GM19239 (cell line): ENCODE data around the gene WSB1.
A peak's percentile ranks its signal among the peaks of the same experiment; 100 is the strongest.
"Not testable (repeated sequence)": the region's sequence is repeated elsewhere in the genome, so short reads cannot be mapped to it uniquely, and the experiment has no call there.

Experiments used
- DNase-seq: peaks from one replicate; pipeline ENCODE4 v3.0.0; 2011; ENCODE audit warnings: low spot score; ENCODE audit not compliant: insufficient read length
- FAIRE-seq: peaks from 2 replicates; lab custom pipeline; 2011; peaks lifted over from hg19 to GRCh38; lab: Jason Lieb, UNC

WSB1 gene

DNA sequence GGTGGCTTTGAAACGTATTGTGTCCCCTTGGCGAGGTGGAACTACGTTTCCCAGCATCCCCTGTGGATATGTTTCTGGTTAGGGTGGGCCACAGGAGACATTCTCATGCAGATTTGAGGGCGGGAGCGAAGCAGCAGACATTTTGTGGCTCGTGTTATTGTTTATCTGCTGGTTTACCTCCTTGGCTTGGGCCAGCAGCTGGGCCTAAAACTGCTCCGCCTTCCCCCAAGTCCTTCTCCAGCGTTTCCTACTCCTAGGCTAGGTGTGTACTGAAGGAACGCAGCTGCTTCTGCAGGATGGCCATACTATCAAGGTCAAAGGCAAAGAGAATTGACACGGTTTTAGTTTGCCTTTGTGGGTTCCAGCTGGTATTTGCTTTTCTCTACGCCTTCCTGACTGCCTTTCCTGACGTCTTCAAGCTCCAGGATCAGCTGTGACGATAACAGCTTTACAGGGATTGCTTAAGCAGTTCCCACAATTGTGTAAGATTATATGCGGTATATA lies 17.2 kb upstream of the WSB1 start:
- DNase-seq (no peak), FAIRE-seq (no peak)

DNA sequence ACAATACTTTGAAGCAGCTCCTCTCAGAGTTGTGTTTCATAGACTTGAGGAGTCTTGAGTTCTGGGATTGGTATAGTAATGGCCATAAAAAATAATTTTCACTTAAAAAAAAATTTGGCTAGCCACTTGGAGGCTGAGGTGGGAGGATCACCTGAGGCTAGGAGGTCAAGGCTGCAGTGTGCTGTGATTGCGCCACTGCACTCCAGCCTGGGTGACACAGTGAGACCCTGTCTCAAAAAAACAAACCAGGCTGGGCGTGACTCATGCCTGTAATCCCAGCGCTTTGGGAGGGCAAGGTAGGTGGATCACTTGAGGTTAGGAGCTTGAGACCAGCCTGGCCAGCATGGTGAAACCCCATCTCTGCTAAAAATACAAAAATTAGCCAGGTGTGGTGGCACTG lies 14.8 kb upstream of the WSB1 start:
- not testable (repeated sequence) for DNase-seq, FAIRE-seq

DNA sequence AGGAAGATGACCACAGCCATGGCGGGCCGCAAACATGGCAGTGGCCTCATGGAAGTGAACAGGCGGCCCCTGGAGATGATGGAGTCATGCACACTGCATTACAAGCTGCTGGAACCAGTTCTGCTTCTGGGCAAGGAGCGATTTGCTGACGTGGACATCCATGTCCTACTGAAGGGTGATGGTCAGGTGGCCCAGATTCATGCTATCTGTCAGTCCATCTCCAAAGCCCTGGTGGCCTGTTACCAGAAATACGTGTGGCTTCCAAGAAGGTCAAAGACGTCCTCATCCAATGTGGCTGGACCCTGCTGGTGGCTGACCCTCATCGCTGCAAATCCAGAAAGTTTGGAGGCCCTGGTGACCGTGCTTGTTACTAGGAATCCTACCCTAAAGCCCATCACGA lies 13.4 kb upstream of the WSB1 start:
- FAIRE-seq (no peak), DNase-seq (no peak)

DNA sequence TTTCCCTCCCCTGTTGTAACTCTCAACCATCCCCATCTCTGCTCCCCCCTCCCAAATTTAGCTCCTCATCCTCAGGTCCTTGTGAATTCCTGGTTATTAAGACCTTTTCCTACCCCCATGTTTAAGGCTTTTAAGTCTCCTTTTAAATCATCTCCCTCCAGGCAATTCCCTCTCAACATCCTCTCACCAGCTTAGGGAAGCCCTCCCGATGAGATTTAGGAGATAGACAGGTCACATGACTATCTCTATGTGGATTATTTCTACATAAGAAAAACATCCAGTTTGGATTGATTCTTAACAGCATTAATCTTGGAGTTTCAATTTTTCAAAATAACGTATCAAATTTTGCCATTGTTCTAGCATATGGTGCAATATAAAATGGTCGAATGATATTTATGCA lies 12.5 kb upstream of the WSB1 start:
- DNase-seq (no peak), FAIRE-seq (no peak)

DNA sequence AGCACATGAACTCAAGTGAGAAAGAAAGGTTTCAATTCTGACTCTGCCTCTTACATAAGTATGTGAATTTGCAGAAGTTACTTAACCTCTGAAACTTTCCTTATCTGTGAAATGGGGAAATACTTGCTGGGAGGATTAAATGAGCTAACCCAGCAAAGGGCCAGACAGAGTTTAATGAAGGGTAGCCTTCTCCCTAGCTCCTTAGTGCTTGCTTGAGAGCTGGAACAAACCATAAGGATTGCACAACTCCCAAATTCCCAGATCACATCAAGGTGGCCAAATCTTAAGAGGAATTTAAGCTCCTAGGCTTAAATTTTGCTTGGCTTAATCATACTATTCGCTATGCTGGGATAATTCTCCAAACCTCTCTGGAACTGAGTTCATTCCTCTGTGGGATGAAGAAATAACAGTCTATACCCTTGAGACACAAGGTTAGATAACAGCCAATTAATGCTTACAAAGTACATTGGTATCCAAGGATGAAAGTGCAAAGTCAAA lies 11.8 kb upstream of the WSB1 start:
- FAIRE-seq: peak; percentile 74
- DNase-seq: peak; percentile 9

DNA sequence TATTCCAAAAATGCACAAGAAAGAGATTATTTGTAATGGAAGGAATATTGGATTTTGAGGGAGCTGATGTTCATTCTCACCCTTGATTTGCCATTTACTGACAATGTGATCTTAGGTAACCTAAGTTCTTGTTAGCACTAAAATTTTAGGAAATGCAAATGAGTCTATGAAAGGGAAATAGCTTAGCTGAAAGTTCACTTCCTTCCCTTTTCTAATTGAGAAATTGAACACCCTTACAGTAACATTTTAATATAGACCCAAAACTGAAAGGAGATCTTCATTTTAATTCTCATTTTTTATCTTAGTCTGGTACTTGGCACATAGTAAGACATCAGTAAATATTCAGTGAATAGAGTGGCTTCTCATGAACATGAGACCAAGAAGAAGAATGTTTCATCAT lies 10.9 kb upstream of the WSB1 start:
- FAIRE-seq: no peak
- DNase-seq: no peak

DNA sequence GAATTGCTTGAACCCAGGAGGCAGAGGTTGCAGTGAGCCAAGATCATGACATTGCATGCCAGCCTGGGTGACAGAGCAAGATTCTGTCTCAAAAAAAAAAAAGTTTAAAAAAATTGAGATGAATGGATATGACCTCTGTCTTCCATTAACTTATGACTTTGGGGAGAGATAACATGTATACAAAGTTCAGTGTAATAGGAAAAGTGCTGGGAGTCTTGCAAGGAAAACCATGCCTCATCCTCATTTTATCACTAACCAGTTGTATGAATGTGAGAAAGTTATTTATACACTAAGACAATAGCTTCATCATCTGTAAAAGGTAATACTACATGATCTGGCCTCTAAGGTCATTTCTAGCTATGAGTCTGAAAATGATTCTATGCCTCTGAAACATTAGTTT lies 10.2 kb upstream of the WSB1 start:
- DNase-seq: no peak
- no peak for FAIRE-seq

DNA sequence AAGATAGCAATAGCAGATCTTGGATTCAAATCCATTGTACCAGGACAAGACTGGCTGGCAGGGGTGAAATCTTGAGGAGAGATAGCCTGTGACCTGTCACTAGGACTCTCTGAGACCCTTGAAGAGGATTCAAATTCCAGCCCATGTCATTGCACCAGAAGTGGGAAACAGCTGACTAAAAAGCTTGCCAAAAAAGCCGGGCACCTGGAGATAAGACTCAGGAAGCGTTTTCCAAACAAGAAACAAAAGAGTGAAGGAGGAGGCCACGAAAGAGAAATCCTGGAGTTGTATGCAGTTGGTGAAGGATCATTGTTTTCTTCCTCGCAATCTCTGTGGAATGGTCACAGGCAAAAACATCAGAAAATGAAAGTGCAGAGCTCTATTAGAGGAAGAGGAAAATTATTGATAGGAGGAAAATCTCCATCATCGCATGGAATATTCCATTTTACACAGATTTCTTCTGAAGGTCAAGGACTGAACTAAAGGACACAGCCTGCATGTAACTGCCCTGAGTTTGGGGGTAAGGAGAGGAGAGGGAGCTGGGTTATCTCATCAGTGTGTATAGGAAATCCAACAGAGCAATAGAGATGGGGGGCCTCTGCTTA lies 9.0 kb upstream of the WSB1 start:
- FAIRE-seq: no peak
- no peak for DNase-seq

DNA sequence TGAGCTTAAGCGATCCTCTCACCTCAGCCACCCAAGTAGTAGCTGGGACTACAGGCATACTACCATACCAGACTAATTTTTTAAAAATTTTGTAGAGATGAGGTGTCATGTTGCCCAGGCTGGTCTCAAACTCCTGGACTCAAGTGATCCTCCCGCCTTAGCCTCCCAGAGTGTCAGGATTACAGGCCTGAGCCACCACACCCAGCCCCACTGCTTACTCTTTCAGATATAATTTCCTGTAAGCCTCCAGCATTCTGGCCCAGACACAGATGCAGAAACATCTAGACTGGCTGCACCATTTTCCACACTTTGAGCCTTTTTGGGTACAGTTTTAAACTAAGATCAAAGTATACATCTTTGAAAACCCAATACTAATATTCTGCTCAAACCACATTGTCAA lies 8.4 kb upstream of the WSB1 start:
- DNase-seq: no peak
- no peak for FAIRE-seq

DNA sequence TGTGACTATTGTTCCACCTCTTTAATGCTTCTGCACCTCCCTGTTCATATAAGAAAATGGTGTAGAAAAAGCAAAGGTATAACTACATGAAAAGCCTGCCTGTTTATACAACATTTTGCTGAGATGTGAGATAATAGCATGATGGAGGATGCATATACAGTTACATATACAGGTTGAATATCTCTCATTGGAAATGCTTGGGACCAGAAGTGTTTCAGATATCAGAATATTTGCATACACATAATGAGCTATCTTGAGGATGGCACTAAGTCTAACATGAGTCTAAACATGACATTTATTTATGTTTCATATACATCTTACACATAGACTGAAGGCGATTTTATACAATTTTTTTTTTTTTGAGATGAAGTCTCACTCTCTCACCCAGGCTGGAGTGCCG lies 5.7 kb upstream of the WSB1 start:
- DNase-seq (no peak), FAIRE-seq (no peak)

DNA sequence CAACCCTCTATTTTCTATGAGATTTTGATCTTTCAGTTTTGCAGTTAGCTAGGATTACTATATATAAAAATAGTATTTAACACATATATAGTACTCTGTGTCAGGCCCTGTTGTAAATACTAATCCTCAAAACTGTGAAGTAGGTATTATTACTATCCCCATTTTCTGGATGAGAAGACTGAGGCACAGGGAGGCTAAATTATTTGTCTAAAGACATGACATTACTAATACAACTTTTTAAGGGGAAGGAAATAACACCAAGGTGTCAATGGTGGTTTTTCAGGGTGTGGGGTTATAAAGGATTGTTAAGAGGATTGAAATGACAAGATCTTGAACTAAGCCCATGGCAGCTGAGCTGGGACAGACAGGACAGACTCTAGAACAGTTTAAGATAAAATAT lies 4.1 kb upstream of the WSB1 start:
- FAIRE-seq (no peak), DNase-seq (no peak)

DNA sequence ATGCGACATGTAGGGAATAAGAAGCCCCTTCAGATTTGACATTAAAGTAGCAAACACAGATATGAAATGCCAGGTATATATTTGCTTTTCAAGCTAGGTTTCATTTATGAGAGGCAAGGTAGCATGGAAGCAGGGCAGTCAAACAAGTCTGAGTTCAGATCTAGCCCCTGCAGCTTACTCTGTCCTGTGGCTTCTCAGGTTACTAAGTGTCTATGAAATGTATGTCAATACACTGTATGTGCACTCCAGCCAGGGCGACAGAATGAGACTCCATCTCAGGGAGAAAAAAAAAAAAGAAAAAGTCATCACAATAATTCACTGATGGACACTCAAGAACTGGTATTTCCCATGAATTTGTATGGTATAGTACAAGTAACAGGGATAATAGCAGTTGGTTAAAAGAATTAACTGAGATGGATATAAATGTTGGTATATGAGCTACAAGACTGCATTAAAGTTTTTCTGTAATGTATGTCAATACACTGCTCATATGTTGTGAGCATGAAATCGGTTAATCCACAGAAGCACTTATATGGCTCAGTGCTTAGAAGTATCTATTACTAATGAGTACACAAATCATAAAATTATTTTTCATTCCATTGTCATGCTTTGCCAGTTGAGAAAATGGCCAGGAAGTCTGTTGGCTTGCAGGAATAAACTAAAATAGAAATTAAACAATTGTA lies 2.9 kb upstream of the WSB1 start:
- FAIRE-seq (no peak), DNase-seq (no peak)

DNA sequence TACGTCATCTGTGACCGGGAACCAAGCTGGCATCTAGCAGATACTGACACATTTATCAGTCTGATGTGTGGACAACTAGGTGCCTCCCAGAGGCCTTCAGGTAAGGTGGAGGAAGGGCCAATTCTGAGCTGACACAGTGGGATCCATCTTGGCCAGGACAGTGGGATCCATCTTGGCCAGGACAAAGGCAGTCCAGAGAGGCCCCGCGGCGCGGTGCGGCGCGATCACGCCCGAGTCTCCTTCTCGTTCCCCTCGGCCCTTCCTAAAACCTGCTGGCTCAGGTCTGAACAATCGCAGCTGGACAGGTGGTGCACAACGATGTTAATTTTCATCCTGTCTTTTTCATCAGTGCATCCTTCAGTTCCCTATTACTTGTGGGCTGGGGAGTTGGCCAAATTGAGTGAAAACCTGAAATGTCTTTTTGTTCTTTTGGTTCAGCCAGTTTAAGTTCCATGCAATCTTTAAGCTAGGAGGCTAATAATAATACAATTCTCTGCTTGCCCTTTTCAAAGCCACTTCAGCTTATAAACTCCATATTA lies 486 bp upstream of the WSB1 start:
- FAIRE-seq (no peak), DNase-seq (peak; percentile 2)

DNA sequence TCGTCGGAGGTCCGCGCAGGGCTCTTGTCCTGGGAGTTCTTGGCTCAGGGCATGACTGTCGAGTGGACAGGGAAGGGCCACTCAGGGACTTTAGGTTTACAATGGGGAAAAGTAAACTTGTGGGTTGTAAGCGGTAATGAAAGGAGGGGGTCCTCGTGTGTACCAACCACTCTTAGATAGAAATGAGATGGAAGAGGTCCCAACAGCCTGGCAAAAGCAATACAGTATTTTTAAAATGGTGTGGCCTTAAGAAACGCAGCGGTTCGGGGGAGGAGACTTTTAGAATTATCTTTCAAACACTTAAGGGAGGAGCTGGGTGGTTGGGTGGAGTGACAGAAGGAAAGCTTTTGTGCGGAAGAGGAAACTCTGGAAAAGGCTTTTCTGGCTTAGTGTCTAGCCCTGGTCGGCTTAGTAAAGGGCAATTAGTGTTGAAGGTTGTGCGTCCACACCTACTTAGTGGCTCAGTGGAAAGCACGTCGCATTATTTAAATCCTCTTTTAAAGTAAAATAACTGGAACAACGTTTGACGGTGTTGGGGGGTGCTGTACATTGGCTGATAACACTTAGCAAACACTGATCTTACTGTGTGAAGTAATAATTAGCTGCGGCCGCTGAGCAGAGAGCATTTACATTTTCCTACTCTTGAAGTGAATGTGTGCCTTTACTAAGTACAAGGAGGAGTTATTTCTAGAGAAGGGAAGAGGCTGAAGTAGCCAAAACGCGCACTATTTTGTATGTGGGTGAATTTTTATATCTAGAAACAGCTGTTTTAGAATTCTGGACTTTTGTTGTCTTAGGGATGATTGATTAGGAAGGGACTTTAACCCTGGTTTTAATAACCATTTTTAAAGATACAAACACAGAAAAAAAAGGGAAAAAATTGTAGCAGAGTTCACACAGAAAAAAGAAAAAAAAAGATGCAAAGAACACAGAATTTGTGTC lies 1.0 kb downstream of the WSB1 start:
- peak; percentile 62 for FAIRE-seq

DNA sequence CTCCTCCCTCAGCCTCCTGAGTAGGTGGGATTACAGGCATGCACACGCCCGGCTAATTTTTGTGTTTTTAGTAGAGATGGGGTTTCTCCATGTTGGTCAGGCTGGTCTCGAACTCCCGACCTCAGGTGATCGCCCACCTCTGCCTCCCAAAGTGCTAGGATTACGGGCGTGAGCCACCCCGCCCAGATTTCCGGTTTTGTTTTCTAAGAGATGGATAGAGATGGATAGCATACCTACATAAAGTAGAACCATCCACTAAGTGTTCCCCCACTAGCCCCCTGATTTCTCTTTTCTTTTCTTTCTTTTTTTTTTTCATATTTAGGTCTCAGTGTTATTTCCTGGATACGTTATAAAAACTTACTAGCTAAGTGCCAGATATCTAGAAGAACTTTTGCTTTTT lies 2.0 kb downstream of the WSB1 start:
- DNase-seq (no peak), FAIRE-seq (no peak)

More for the DNA sequence above, 1.0 kb downstream of the WSB1 start:
- DNase-seq: peak; percentile 22

DNA sequence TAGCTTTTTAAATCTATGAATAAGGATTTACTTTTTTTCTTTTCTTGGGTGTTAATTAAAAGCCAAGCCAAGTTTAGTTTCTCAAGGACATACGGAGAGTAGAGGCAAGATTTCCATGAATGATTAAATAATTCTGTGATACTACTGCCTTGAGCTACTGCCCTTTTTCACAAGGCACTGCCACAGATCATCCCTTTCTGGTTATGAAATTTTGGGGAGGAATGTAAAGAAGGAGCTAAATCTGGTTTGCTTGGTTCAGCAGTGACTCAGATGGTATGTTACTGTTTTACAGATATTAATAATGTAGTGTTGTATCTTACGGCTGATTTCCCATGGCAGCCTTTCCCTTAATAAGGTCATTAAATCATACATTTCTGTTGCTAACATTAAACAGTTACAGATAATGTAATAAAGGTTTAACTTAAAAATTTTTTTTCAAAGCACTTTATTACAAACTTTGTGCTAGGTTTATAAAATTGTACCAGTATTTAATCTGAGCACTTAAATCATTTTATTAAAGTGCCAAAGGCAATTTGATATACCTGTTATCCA lies 2.6 kb downstream of the WSB1 start:
- DNase-seq: no peak
- FAIRE-seq: peak; percentile 51

DNA sequence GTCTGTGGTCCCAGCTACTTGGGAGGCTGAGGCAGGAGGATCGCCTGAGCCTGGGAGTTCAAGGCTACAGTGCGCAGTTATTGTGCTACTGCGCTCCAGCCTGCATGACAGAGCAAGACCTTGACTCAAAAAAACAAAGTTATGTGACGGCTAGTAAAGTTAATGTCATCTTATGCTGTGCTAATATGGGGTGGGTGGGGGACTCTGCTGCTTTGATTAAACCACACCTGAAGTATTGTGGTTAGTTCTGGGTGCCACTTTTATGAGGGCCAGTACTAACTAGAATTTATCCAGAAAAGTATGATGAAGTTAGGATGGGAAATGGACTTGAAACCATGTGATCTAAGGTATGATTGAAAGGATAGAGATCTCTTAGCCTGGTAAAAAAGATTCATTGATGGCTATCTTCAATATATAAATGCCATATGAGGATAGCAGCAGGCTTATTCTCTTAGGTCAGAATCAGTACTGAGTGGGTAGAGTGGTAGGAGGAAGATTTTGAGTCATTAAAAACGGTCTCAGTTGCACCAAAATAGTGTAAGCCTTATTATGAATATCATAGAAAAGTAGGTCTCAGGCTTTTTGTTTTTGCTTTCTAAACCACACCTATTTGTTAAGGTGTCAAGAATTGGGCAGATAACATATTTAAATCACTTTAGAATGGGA lies 5.6 kb downstream of the WSB1 start:
- DNase-seq: no peak
- no peak for FAIRE-seq

DNA sequence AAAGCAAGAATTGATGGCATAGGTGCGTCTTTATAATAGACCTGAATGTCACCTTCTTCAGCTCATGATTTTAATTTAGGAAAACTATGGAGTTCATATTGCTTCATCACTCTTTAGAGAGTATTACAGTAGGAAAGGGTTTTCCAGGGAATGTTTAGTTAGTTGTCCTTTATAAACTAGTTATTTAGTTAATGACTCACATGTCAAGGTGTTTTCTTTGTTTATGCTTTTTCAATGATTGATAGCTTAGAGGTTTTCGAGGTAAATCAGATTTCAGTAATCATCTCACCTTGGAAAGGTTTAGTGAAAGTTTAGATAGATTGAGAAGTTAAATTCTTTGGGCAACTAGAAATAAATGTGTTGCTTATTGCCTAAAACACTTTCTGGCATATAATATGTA lies 9.8 kb downstream of the WSB1 start:
- FAIRE-seq (no peak), DNase-seq (no peak)

DNA sequence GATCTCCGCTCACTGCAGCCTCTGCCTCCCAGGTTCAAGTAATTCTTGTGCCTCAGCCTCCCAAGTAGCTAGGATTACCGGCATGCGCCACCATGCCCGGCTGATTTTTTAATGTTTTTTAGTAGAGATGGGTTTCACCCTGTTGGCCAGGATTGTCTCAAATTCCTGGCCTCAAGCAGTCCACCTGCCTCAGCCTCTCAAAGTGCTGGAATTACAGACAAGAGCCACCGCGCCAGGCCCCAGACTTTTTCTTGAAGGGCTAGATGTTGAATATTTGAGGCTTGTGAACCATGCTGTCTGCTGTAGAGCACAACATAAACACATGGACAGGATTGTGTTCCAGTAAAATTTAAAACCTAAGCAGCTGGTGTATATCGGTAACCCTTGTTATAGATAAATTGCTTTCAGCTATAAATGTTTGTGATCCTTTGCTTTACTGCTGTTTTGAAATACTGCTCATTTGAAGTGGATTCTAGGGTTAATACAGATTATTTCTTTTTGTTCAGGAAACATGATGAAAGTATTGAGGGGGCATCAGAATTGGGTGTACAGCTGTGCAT lies 12.4 kb downstream of the WSB1 start:
- DNase-seq: no peak
- no peak for FAIRE-seq
